H1 (cell line): ENCODE measurements around the gene BCAR1.

ENCODE experiments used
- EP300 ChIP-seq, 2 experiments: IDR thresholded peaks; 1 replicate in 1 of 2; 2 replicates in 1 of 2; pipeline ENCODE4 v1.6.1; 2011 to 2012; ENCODE audit warnings: low read depth in 2 of 2, low read length in 2 of 2, mild to moderate bottlenecking in 2 of 2, borderline replicate concordance in 1 of 2, inconsistent platforms in 1 of 2, moderate library complexity in 1 of 2
- EZH2 ChIP-seq: fragments of 200-600 bp; sonication (generic); IDR thresholded peaks from 2 replicates; pipeline ENCODE4 v1.7.1; 2012; ENCODE audit warnings: low read depth, mild to moderate bottlenecking, moderate library complexity, low read length, inconsistent platforms; ENCODE audit not compliant: severe bottlenecking
- RFX5 ChIP-seq: IDR thresholded peaks from 2 replicates; pipeline ENCODE4 v1.6.1; 2011; ENCODE audit warnings: low read depth, low read length, improper control_type of control experiment, borderline replicate concordance
- TCF12 ChIP-seq: IDR thresholded peaks from 2 replicates; pipeline ENCODE4 v1.6.1; 2011; ENCODE audit warnings: low read depth, mild to moderate bottlenecking, low read length
- TF ChIP-seq, protein P1 (sequence below), 3 experiments: IDR thresholded peaks; 1 replicate in 2 of 3; 2 replicates in 1 of 3; pipeline versions ENCODE4 v1.5.1 to v1.6.1; 2011; ENCODE audit warnings: low read length in 3 of 3, mild to moderate bottlenecking in 3 of 3, inconsistent platforms in 2 of 3, low read depth in 1 of 3, moderate library complexity in 1 of 3; ENCODE audit not compliant: insufficient read depth in 1 of 3; ENCODE audit errors: control extremely low read depth in 1 of 3
- TF ChIP-seq, protein P2 (sequence below): fragments of 300-600 bp; sonication (generic); IDR thresholded peaks from 2 replicates; pipeline ENCODE4 v1.7.1; 2012; ENCODE audit warnings: low read length, moderate library complexity, mild to moderate bottlenecking, inconsistent platforms; ENCODE audit not compliant: insufficient replicate concordance

DNA sequence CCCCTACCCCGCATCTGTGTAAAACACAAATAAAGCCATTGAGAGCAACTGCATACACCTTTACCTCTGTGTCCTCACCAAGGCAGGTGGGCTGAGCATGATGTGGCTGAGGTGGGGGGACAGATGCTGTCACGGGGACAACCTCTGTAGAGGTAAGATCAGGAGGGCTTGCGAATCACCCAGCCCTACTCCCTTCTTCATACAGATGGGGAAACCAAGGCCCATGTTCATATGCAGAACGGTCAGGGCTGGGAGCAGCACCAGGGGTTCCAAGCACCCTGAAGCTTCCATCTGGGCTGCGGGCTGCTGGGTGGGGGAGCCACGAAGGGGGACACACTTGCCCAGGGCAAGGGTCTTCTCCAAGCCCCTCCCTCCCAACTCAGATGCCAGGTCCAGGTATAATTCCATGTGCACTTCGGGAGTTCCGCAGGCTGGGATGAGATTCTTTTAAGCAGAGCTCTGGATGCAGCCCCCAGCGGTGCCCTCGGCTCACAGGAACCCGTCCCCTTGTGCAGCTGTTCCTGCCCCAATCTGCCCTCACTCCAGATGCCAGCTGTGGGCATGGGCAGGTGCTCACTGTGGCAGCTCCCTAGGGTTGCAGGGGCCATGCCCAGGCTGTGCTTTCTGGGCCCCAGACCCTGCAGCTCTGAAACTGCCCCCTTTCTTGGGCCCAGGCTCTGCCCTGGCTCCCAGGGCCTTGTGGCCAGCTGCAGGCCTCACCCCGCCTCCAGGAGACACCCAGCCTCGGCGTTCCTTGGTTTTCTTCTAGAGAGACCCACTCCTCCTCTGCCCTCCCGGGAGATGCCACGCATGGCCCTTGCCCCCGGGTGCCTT is 23.1 kb downstream of the BCAR1 start:
- TF ChIP-seq RFX5 (no peak), TCF12 (no peak), EP300 (IDR thresholded peaks at IDR 0.05; ENCODE audit: borderline replicate concordance in 1 of 2, low read depth in 2 of 2, low read length in 2 of 2) (no peak), EZH2 (no peak)
- TF ChIP-seq, protein P1, sequence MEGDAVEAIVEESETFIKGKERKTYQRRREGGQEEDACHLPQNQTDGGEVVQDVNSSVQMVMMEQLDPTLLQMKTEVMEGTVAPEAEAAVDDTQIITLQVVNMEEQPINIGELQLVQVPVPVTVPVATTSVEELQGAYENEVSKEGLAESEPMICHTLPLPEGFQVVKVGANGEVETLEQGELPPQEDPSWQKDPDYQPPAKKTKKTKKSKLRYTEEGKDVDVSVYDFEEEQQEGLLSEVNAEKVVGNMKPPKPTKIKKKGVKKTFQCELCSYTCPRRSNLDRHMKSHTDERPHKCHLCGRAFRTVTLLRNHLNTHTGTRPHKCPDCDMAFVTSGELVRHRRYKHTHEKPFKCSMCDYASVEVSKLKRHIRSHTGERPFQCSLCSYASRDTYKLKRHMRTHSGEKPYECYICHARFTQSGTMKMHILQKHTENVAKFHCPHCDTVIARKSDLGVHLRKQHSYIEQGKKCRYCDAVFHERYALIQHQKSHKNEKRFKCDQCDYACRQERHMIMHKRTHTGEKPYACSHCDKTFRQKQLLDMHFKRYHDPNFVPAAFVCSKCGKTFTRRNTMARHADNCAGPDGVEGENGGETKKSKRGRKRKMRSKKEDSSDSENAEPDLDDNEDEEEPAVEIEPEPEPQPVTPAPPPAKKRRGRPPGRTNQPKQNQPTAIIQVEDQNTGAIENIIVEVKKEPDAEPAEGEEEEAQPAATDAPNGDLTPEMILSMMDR (IDR thresholded peaks at IDR 0.05; ENCODE audit: control extremely low read depth in 1 of 3, insufficient read depth in 1 of 3, low read depth in 1 of 3, low read length in 3 of 3): no peak
- TF ChIP-seq, protein P2, sequence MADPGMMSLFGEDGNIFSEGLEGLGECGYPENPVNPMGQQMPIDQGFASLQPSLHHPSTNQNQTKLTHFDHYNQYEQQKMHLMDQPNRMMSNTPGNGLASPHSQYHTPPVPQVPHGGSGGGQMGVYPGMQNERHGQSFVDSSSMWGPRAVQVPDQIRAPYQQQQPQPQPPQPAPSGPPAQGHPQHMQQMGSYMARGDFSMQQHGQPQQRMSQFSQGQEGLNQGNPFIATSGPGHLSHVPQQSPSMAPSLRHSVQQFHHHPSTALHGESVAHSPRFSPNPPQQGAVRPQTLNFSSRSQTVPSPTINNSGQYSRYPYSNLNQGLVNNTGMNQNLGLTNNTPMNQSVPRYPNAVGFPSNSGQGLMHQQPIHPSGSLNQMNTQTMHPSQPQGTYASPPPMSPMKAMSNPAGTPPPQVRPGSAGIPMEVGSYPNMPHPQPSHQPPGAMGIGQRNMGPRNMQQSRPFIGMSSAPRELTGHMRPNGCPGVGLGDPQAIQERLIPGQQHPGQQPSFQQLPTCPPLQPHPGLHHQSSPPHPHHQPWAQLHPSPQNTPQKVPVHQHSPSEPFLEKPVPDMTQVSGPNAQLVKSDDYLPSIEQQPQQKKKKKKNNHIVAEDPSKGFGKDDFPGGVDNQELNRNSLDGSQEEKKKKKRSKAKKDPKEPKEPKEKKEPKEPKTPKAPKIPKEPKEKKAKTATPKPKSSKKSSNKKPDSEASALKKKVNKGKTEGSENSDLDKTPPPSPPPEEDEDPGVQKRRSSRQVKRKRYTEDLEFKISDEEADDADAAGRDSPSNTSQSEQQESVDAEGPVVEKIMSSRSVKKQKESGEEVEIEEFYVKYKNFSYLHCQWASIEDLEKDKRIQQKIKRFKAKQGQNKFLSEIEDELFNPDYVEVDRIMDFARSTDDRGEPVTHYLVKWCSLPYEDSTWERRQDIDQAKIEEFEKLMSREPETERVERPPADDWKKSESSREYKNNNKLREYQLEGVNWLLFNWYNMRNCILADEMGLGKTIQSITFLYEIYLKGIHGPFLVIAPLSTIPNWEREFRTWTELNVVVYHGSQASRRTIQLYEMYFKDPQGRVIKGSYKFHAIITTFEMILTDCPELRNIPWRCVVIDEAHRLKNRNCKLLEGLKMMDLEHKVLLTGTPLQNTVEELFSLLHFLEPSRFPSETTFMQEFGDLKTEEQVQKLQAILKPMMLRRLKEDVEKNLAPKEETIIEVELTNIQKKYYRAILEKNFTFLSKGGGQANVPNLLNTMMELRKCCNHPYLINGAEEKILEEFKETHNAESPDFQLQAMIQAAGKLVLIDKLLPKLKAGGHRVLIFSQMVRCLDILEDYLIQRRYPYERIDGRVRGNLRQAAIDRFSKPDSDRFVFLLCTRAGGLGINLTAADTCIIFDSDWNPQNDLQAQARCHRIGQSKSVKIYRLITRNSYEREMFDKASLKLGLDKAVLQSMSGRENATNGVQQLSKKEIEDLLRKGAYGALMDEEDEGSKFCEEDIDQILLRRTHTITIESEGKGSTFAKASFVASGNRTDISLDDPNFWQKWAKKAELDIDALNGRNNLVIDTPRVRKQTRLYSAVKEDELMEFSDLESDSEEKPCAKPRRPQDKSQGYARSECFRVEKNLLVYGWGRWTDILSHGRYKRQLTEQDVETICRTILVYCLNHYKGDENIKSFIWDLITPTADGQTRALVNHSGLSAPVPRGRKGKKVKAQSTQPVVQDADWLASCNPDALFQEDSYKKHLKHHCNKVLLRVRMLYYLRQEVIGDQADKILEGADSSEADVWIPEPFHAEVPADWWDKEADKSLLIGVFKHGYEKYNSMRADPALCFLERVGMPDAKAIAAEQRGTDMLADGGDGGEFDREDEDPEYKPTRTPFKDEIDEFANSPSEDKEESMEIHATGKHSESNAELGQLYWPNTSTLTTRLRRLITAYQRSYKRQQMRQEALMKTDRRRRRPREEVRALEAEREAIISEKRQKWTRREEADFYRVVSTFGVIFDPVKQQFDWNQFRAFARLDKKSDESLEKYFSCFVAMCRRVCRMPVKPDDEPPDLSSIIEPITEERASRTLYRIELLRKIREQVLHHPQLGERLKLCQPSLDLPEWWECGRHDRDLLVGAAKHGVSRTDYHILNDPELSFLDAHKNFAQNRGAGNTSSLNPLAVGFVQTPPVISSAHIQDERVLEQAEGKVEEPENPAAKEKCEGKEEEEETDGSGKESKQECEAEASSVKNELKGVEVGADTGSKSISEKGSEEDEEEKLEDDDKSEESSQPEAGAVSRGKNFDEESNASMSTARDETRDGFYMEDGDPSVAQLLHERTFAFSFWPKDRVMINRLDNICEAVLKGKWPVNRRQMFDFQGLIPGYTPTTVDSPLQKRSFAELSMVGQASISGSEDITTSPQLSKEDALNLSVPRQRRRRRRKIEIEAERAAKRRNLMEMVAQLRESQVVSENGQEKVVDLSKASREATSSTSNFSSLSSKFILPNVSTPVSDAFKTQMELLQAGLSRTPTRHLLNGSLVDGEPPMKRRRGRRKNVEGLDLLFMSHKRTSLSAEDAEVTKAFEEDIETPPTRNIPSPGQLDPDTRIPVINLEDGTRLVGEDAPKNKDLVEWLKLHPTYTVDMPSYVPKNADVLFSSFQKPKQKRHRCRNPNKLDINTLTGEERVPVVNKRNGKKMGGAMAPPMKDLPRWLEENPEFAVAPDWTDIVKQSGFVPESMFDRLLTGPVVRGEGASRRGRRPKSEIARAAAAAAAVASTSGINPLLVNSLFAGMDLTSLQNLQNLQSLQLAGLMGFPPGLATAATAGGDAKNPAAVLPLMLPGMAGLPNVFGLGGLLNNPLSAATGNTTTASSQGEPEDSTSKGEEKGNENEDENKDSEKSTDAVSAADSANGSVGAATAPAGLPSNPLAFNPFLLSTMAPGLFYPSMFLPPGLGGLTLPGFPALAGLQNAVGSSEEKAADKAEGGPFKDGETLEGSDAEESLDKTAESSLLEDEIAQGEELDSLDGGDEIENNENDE: no peak
